Measurements from ENCODE around the gene PANK4.

Gene PANK4

GRCh38 chr1:2537784-2538115 is 11.4 kb upstream of the PANK4 start:
- no peak for ATAC-seq
- TF ChIP-seq OSR1 (CRISPR knock-in tag; IDR thresholded peaks at IDR 0.05) (no peak), TCF4 (CRISPR knock-in tag; IDR thresholded peaks at IDR 0.05; ENCODE audit: borderline replicate concordance) (no peak), ZFP30 (CRISPR knock-in tag; IDR thresholded peaks at IDR 0.05) (no peak), ARNTL (CRISPR knock-in tag; IDR thresholded peaks at IDR 0.05; ENCODE audit: borderline replicate concordance, low read depth) (no peak), PATZ1 (CRISPR knock-in tag; IDR thresholded peaks at IDR 0.05; ENCODE audit: borderline replicate concordance) (no peak), ZNF8 (CRISPR knock-in tag; IDR thresholded peaks at IDR 0.05) (no peak), ZC3H10 (CRISPR knock-in tag; IDR thresholded peaks at IDR 0.05) (no peak), ZNF70 (CRISPR knock-in tag; IDR thresholded peaks at IDR 0.05) (no peak)

GRCh38 chr1:2535981-2536380 is 9.6 kb upstream of the PANK4 start:
- no peak for ATAC-seq

GRCh38 chr1:2535455-2535854 is 9.1 kb upstream of the PANK4 start:
- no peak for ATAC-seq
- TF ChIP-seq ARNTL (CRISPR knock-in tag; IDR thresholded peaks at IDR 0.05; ENCODE audit: borderline replicate concordance, low read depth) (no peak), ZFP30 (CRISPR knock-in tag; IDR thresholded peaks at IDR 0.05) (no peak), CSRNP3 (CRISPR knock-in tag; IDR thresholded peaks at IDR 0.05) (no peak), PPARA (CRISPR knock-in tag; IDR thresholded peaks at IDR 0.05; ENCODE audit: borderline replicate concordance) (no peak), POU6F1 (CRISPR knock-in tag; IDR thresholded peaks at IDR 0.05; ENCODE audit: borderline replicate concordance, low read depth) (no peak), BACH2 (CRISPR knock-in tag; IDR thresholded peaks at IDR 0.05; ENCODE audit: borderline replicate concordance) (no peak), ESRRG (CRISPR knock-in tag; IDR thresholded peaks at IDR 0.05) (no peak), RARB (CRISPR knock-in tag; IDR thresholded peaks at IDR 0.05) (no peak)

More at GRCh38 chr1:2535981-2536380, 9.6 kb upstream of the PANK4 start:
- TF ChIP-seq CSDC2 (CRISPR knock-in tag; IDR thresholded peaks at IDR 0.05) (no peak), ARNTL (CRISPR knock-in tag; IDR thresholded peaks at IDR 0.05; ENCODE audit: borderline replicate concordance, low read depth) (no peak), BACH2 (CRISPR knock-in tag; IDR thresholded peaks at IDR 0.05; ENCODE audit: borderline replicate concordance) (no peak), CREB5 (CRISPR knock-in tag; IDR thresholded peaks at IDR 0.05; ENCODE audit: low read depth) (no peak), ZFP30 (CRISPR knock-in tag; IDR thresholded peaks at IDR 0.05) (no peak), TSHZ2 (CRISPR knock-in tag; IDR thresholded peaks at IDR 0.05) (no peak), SNAI2 (CRISPR knock-in tag; IDR thresholded peaks at IDR 0.05) (no peak), ZNF565 (CRISPR knock-in tag; conservative IDR thresholded peaks at IDR 0.05; ENCODE audit: low read depth) (no peak), PPARA (CRISPR knock-in tag; IDR thresholded peaks at IDR 0.05; ENCODE audit: borderline replicate concordance) (no peak), TCF4 (CRISPR knock-in tag; IDR thresholded peaks at IDR 0.05; ENCODE audit: borderline replicate concordance) (no peak), RARB (CRISPR knock-in tag; IDR thresholded peaks at IDR 0.05) (no peak), PATZ1 (CRISPR knock-in tag; IDR thresholded peaks at IDR 0.05; ENCODE audit: borderline replicate concordance) (no peak), ZNF8 (CRISPR knock-in tag; IDR thresholded peaks at IDR 0.05) (no peak)

Data from SK-N-SH treated with all-trans-retinoic acid at 6 μM for 48 hours (cell line).